NT2/D1 (cell line): ENCODE measurements around the gene TMEM207.

ENCODE experiments used
- SUZ12 ChIP-seq: IDR thresholded peaks from 2 replicates; pipeline ENCODE4 v1.6.1; 2011; ENCODE audit not compliant: insufficient read length, insufficient read depth; ENCODE audit errors: extremely low read depth
- YY1 ChIP-seq: IDR thresholded peaks from 2 replicates; pipeline ENCODE4 v1.6.1; 2011; ENCODE audit not compliant: insufficient read length, insufficient read depth
- ZNF274 ChIP-seq: IDR thresholded peaks from 2 replicates; pipeline ENCODE4 v1.6.1; 2011; ENCODE audit warnings: mild to moderate bottlenecking, low read depth, low read length

GRCh38 chr3:190429681-190430080 lies 20.0 kb downstream of the TMEM207 start:
- TF ChIP-seq ZNF274: no peak
- TF ChIP-seq YY1: no peak
- TF ChIP-seq SUZ12: no peak
